Bronchial epithelial cell (primary cell): ENCODE measurements around the gene HOXC9. TPM values are rescaled to one million over a fixed set of nuclear protein-coding genes. Genes with fewer than 3 reads are reported as not detected.

Source experiments
- DNase-seq: peaks from one replicate; pipeline ENCODE4 v3.0.0-alpha.2; 2010; ENCODE audit warnings: low read depth
- FAIRE-seq: peaks from 2 replicates; lab custom pipeline; 2011; peaks lifted over from hg19 to GRCh38; lab: Jason Lieb, UNC
- H3K27me3 ChIP-seq: 2 replicates; pipeline ENCODE4 v1.5.1; 2011; ENCODE audit warnings: low read length; ENCODE audit not compliant: control insufficient read depth, insufficient read depth
- H3K36me3 ChIP-seq: 2 replicates; pipeline ENCODE4 v1.5.1; 2011; ENCODE audit warnings: low read length; ENCODE audit not compliant: control insufficient read depth, insufficient read depth
- H3K4me3 ChIP-seq: 2 replicates; pipeline ENCODE4 v1.5.1; 2011; ENCODE audit warnings: mild to moderate bottlenecking, low read depth, low read length, control low read depth
- total RNA-seq: library from RNA; depleted of rRNA; stranded (reverse); fragments of >200 nt; gene quantifications from 2 replicates; pipeline ENCODE4 v1.2.1, GENCODE V29; 2014
- TF ChIP-seq, protein P1 (sequence below): IDR thresholded peaks from 2 replicates; pipeline ENCODE4 v1.5.1; 2011; ENCODE audit warnings: mild to moderate bottlenecking, moderate library complexity, low read length, control low read depth, inconsistent platforms; ENCODE audit not compliant: insufficient read depth, severe bottlenecking

Gene HOXC9
- total RNA-seq, 1 donor from 2014 or later, result not detected

DNA sequence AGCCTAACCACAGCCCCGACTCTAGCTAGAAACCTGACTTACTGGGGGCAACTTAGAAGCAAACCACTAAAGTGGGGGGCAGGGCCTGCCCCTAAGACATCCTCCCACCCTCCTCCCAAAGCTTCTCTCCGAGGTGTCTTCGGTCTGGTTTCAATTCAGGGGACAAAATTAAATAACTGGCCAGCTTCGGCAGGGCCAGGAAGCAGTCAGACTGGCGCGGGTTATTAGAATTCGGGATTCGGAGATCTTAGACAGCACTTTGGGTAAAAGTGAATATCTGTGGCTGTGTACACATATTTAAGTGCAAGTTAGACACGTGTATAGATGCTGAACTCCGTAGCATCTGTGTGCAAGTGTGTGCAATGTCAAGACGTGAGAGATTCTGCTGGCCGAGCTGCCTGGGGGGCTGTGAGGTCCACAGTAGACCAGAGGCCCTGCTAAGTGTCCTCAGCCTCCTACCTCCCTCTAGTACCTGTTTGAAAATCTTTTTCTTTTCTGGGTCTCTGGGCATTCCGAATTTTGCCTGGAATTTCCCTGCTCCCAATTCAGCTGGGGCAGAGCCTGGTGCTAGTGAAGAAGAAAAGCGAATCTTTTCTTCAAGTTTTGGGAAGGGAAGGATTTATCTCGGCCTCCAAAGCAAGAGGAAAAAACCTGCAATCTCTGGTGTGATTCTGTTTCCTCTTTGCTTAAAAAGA lies 19.0 kb upstream of the HOXC9 start:
- no peak overlapping the region for H3K4me3 ChIP-seq
- FAIRE-seq, result no peak
- H3K27me3 ChIP-seq, result peaks cover 84% of the 10 kb centered on the region
- no peaks in the 10 kb centered on the region for H3K36me3 ChIP-seq
- TF ChIP-seq, protein P1, sequence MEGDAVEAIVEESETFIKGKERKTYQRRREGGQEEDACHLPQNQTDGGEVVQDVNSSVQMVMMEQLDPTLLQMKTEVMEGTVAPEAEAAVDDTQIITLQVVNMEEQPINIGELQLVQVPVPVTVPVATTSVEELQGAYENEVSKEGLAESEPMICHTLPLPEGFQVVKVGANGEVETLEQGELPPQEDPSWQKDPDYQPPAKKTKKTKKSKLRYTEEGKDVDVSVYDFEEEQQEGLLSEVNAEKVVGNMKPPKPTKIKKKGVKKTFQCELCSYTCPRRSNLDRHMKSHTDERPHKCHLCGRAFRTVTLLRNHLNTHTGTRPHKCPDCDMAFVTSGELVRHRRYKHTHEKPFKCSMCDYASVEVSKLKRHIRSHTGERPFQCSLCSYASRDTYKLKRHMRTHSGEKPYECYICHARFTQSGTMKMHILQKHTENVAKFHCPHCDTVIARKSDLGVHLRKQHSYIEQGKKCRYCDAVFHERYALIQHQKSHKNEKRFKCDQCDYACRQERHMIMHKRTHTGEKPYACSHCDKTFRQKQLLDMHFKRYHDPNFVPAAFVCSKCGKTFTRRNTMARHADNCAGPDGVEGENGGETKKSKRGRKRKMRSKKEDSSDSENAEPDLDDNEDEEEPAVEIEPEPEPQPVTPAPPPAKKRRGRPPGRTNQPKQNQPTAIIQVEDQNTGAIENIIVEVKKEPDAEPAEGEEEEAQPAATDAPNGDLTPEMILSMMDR, result no peak
- no peak for DNase-seq

DNA sequence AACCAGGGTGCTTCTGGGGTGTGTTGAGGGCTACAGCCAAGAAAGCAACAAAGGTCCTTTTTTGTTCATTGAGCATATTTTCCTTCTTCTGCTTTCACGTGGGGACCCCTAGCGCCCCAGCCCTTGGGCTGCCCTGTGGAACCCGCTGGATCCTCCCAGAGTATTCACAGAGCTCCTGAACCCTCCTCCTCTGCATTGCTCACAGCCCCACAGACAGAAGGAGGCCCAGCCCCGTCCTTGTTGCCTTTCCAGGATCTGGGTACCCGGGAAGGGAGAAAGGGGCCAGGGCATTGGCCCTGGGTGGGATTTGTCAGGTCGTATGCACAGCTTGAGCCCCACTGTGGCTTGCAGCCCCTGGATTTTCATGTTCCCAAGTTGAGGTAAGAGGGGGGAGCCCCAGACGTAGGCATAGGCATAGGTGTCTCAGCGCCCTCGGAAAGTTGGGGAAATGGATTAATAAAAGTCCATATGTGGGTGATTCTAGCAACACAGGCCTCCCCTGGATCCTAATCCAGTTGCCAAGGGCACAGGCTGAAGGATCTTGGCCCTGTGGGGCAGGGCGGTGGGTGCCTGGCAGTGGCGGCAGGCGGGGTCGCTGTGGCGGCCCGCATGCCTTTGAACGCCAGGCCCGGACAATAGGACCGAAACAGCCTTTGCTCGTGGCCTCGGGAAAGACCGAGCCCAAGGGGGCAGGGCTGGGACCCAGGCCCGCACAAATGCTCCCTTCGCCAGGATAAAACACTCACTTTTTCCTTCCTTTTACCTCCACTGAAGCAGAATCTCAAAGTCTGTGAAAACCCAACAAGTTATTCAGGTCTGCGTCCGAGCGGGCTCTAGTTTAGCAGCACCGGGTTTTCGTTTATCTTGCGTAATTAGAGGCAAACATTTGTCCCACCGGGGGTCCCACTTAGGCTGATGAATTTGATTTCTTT lies 18.1 kb upstream of the HOXC9 start:
- TF ChIP-seq, protein P1, result no peak
- no peak for DNase-seq
- H3K27me3 ChIP-seq, result peaks cover 85% of the 10 kb centered on the region
- H3K36me3 ChIP-seq, result no peaks in the 10 kb centered on the region
- no peak overlapping the region for H3K4me3 ChIP-seq
- no peak for FAIRE-seq

DNA sequence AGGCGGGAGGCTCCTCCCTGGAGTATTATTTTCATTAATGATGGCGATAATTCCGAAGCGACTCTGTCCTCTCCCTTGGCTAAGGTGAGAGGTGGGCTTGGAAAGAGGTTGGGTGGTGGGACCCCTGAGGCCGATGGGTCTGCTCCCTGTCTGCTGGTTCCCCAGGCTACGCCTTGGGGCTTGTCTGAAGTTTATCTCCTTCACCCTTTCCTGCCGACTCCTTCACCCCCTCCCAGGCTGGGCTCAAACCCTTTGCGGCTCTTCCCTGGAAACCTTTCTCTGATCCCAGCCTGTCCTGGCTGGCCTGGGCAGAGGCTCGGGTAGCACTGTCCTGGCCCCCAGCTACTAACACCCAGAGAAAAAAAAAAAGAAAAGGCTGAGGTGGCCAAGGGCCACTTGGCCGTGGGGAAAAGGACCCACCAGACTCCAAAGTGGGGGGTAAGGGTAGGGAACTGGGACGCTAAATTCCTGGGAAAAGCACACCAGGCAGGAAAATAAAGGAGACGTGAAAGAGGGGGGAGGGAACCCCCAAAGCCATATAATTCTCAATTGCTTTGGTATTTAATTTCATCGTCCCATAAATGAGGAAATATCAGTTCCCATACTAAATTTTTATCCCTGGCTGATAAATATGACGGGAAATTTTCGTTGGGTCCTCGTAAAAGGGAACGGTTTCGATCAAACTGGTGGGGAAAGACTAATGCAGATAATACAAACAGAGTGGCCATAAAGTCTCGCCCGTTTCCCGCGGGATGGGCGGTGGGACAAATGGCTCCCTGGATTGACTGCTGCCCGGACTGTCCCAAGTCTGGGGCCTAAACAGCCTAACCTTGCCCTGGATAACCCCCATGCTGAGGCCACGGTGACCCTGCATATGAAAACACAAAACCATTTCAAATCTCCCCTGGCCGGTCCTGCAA lies 17.1 kb upstream of the HOXC9 start:
- DNase-seq, result no peak
- FAIRE-seq, result no peak
- TF ChIP-seq, protein P1, result no peak
- Histone ChIP-seq H3K36me3 (no peaks in the 10 kb centered on the region), H3K27me3 (peaks cover 84% of the 10 kb centered on the region), H3K4me3 (no peak overlapping the region)

DNA sequence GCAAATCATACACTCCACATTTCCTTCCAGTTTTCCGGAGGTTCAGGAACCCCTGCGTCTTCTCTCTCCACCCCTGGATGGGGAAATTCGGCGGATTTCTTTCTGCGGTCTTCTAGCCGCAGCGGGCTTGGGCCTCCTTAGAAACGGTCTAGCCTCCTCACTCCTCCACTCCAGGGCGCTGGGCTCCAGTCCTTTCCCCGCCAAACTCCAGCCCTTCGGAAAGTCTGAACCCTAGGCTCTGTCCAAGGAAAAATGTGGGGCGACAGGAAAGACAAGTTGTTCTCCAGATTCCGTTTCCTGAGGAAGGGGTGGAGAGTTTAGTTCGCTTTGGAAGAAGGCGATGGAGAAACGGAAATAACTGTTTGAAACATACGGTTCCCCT lies 16.4 kb upstream of the HOXC9 start:
- DNase-seq, result no peak
- TF ChIP-seq, protein P1, result no peak
- Histone ChIP-seq H3K36me3 (no peaks in the 10 kb centered on the region), H3K27me3 (peaks cover 85% of the 10 kb centered on the region), H3K4me3 (no peak overlapping the region)
- FAIRE-seq, result no peak

DNA sequence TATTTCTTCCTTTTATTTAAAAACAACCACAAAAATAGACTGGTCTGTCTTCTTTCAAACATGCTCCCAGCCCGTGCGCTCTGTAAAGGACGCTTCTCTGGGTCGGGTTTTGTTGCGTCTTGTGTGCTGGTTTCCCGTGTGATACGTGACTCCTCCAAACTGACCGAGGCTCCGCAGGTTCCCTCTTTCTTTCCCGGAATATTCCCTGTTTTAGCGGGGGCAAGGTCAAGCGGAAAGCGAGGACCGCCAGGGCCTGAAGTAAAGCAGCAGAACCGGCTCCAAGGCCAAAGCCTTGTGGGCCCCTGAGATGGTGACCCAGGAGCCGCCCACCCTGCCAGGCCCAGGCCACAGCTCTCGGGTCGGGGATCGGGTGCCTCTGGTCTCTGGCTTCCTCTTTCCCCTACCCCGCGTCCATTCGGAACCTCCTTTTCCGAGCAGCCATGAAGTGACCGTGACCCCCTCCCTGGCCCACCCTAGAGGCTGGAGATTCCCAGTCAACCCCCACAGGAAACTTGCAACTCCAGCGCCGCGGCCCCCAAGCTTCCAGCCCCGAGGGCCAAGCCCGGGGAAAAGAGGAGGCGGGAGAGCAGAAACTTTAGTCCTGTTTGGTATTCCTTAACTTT lies 15.9 kb upstream of the HOXC9 start:
- TF ChIP-seq, protein P1, result no peak
- DNase-seq, result no peak
- no peak overlapping the region for H3K4me3 ChIP-seq
- H3K36me3 ChIP-seq, result no peaks in the 10 kb centered on the region
- H3K27me3 ChIP-seq, result peaks cover 85% of the 10 kb centered on the region
- no peak for FAIRE-seq
